GM12878 (cell line): Measurements from ENCODE around the gene OTOP3.

Source experiments
- CEBPB ChIP-seq, 2 experiments: fragments of 150-350 bp in 1 of 2; IDR thresholded peaks; 2 replicates each; pipeline ENCODE4 v1.6.1; 2012 to 2014; ENCODE audit warnings: low read depth in 2 of 2, low read length in 2 of 2, borderline replicate concordance in 1 of 2, inconsistent platforms in 1 of 2
- CTCF ChIP-seq, 3 experiments: IDR thresholded peaks in 2 of 3; conservative IDR thresholded peaks in 1 of 3; 2 replicates each; pipeline ENCODE4 v1.5.1; 2011; ENCODE audit warnings: low read depth in 3 of 3, low read length in 3 of 3, mild to moderate bottlenecking in 3 of 3, control low read depth in 2 of 3, moderate library complexity in 2 of 3, inconsistent platforms in 1 of 3, mixed read lengths in 1 of 3; ENCODE audit not compliant: control insufficient read depth in 2 of 3, insufficient read depth in 1 of 3; ENCODE audit errors: extremely low read depth in 1 of 3
- MXI1 ChIP-seq: fragments of 150-350 bp; IDR thresholded peaks from 2 replicates; pipeline ENCODE4 v1.6.1; 2011; ENCODE audit warnings: low read depth, mild to moderate bottlenecking, inconsistent platforms, low read length, improper control_type of control experiment
- MYB ChIP-seq: fragments of 150-350 bp; IDR thresholded peaks from 2 replicates; pipeline ENCODE4 v1.6.1; 2014; ENCODE audit warnings: mild to moderate bottlenecking, low read depth, low read length, borderline replicate concordance
- ZSCAN29 ChIP-seq: fragments of 450-650 bp; IDR thresholded peaks from 2 replicates; pipeline ENCODE4 v1.6.1; 2017; ENCODE audit warnings: mild to moderate bottlenecking, moderate library complexity

- TF ChIP-seq CTCF (IDR thresholded peaks at IDR 0.05 in 2 of 3, conservative IDR thresholded peaks at IDR 0.05 in 1 of 3; ENCODE audit: control insufficient read depth in 2 of 3, extremely low read depth in 1 of 3, insufficient read depth in 1 of 3, low read depth in 3 of 3, low read length in 3 of 3) (no peak), MYB (no peak), ZSCAN29 (no peak), CEBPB (IDR thresholded peaks at IDR 0.05; ENCODE audit: borderline replicate concordance in 1 of 2, low read depth in 2 of 2, low read length in 2 of 2) (no peak), MXI1 (no peak)
Measured at GRCh38 chr17:74987418-74987908, 51.8 kb downstream of the OTOP3 start, which contains the start of gene CDR2L.
